Inflammatory macrophage treated with lipopolysaccharide for 1 hour (primary cell): Measurements from ENCODE around the gene CCRL2.
"Not testable (repeated sequence)": the region's sequence is repeated elsewhere in the genome, so short reads cannot be mapped to it uniquely, and the experiment has no call there.

Source experiments
- DNase-seq, 2 donors: peaks; one replicate each; pipeline ENCODE4 v3.0.0-alpha.2; 2020 to 2022

The CCRL2 gene

DNA sequence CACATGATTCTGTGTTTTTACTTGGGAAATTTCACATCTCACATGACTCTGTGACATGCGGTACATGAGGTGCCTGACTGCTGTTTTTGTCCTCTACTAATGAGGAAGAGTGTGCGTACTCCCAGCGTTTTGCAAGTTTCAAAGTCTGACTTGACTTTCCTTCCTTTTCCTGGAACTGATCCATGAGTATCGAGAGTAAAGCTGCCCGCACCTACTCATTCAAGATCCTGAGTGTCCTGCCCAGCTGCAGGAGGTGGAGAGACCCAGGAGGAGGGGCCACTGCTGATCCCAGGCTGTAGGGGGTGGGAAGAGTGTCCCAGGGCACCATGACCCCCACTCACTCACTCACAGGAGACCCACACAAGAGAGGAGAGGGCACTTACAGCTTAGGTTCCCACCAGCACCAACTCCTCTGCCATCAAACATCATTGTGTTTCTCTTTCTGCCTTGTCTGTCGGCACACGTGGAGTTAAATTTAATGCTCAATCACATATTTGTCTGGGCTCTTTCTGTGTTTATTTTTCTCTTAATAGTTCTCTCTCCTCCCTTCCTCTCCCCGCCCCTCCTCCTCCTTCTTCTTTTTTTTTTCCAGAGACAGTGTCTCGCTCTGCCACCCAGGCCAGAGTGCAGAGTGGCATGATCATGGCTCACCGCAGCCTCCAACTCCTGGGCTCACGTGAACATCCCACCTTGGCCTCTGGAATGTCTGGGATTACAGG lies 1.6 kb upstream of the CCRL2 start:
- DNase-seq, result peak; percentile 94 to 99

- DNase-seq, result peak; percentile 97 to 100
These were observed 644 bp upstream of the CCRL2 start for GRCh38 chr3:46406443-46406787.

- DNase-seq, result peak; percentile 55 to 78
These were observed 911 bp downstream of the CCRL2 start for GRCh38 chr3:46407970-46408369.

DNA sequence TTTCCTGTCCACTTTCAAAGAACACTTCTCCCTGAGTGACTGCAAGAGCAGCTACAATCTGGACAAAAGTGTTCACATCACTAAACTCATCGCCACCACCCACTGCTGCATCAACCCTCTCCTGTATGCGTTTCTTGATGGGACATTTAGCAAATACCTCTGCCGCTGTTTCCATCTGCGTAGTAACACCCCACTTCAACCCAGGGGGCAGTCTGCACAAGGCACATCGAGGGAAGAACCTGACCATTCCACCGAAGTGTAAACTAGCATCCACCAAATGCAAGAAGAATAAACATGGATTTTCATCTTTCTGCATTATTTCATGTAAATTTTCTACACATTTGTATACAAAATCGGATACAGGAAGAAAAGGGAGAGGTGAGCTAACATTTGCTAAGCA lies 1.8 kb downstream of the CCRL2 start:
- peak in 1 of 2 donors; percentile 27 for DNase-seq

DNA sequence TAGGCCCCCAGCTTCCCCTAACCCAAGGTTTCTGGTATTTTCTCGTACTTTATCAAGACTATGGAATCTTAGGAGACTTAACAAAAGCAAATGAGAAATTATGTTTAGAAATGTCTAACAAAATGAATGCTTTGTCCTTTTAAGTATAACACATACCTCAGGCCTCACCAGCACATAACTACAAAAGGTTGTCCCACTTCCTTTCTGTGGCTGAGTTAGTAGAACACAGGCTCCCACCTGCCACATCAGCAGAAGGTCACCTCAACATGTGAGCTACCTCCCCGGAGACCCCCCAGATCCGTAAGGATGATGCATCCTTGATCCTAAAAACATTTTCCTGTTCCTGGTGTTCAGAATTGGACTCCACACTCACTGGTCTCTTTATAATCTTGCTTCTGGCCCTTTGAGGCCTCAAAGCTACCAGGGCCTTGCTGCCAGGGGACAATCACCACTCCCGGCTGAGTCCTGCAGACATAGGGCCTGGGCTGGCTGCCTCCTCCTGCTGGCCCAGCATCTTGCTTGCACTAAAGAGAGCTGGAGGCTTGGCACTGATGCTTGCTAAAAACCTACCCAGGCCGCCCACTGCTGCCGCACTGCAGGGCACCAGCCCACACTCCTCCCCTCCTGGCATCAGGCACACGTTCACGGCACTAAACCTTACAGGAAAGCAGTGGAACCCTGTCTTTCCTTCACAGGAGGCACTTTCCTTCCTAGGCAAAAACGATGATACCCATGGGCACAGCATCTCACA lies 2.9 kb downstream of the CCRL2 start:
- DNase-seq, result no peak

- DNase-seq, result no peak
These were observed 3.6 kb downstream of the CCRL2 start for GRCh38 chr3:46410669-46411068.

GRCh38 chr3:46411271-46411670 lies 4.2 kb downstream of the CCRL2 start:
- no peak for DNase-seq

GRCh38 chr3:46412786-46413298 lies 5.8 kb downstream of the CCRL2 start:
- DNase-seq, result peak in 1 of 2 donors; percentile 34

DNA sequence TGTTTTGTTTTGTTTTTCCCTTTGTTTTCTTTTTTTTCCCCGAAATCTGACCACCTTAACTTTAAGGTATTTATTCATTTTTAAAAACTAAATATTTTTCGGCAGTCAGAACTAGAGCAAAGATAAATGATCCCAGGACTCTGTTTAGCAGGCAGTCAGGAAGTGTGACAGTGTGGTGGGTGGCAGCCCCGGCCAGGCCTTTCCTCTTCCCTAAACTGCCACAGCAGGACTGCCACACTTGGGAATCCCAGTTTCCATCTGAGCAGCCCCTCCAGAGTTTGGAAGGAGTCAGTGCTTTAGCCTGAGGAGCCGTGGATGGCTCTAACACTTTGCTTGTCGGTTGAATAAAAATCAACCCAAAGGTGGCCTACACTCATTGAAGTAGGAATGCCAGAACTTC lies 6.9 kb downstream of the CCRL2 start:
- peak in 1 of 2 donors; percentile 38 for DNase-seq

- peak; percentile 47 to 66 for DNase-seq
These were observed 7.7 kb downstream of the CCRL2 start for GRCh38 chr3:46414739-46415138.

DNA sequence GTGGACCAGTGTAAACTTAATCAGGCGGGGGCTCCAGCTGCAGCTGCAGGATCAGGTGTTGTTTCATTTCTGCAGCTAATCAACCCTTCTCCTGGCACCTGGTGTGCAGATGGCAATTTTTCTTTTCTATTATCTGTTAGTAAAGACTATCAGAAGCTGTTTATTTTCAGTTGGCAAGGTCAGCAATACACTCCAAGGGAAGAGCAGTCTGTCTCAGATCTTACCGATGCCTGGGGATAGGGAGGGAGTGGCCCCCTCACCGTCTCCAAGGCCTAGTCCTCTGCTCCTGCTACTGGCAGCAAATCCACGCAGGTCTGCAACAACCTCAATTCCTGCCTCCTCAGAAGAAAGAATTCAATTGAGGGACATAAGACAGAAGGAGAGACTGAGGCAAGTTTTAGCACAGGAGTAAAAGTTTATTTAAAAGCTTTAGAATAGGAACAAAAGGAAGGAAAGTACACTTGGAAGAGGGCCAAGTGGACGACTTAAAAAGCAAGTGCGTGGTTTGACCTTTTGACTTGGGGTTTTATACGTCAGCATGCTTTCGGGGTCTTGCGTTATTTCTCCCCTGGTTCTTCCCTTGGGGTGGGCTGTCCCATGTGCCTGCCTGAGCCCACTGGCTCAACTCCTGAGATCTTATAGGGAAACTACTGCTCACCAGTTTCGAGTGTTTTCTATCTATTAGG lies 9.2 kb downstream of the CCRL2 start:
- no peak for DNase-seq

- DNase-seq, result no peak
These were observed 9.9 kb downstream of the CCRL2 start for GRCh38 chr3:46416811-46417510.

GRCh38 chr3:46417841-46418611 lies 11.0 kb downstream of the CCRL2 start:
- DNase-seq, result no peak

- no peak for DNase-seq
These were observed 12.8 kb downstream of the CCRL2 start for GRCh38 chr3:46419816-46420215.

DNA sequence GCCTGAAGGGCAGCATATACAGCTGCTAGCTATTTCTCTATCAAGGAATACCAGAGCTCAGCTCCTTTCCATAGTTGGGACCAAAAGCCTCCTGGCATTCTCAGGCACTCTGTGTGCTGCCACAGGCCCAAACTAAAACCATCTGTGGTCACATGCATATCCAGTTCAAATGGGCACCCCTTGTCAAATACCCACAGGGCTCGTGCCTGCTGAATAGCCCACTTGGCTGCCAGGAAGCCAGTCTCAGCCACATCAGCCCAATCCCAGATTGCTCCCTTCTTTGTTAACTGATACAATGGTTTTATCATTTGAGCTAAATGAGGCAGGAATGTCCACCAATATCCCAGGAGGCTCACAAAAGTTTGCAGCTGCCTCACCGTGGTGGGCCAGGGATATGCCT lies 13.9 kb downstream of the CCRL2 start:
- DNase-seq, result no peak

- no peak for DNase-seq
These were observed 15.6 kb downstream of the CCRL2 start for GRCh38 chr3:46422617-46423016.

DNA sequence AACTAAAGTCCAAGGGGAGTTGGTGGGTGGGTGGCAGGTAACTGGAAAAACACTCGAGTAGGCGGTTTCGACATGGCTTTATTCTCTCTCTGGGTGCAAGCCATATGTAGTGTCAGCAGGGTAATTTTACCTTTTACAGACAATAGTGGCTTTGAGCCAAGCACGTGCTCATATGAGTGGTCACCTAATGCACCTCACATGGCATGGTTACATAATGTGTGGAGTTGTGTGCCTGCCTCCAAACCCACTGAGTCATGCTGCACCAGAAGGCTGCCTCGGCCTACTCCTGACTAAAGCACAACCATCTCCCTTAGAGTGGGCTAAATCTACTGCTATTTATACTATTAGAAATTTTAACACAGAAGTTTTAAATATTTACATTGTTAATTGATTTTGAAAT lies 16.5 kb downstream of the CCRL2 start:
- peak in 1 of 2 donors; percentile 61 for DNase-seq

DNA sequence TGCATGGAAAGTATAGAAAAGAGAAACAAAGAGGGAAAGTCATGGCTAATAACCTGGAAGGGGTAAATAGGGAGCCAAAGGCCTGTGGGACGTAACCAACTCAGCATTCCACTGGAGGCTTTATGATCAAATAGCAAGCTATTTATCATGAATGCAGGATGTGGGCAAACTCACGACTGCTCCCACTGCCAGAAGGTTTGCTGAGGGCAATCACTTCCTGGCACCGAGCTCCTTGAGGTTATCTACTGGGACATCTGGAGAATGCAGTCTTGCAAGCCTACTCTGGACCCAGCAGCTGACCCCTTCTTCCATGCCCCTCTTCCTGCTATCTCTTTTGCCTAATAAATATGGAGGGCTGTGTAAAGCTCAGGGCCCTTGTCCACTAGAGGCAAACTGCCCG lies 19.4 kb downstream of the CCRL2 start:
- DNase-seq, result not testable (repeated sequence)

- not testable (repeated sequence) for DNase-seq
These were observed 20.3 kb downstream of the CCRL2 start for GRCh38 chr3:46427404-46427803.

GRCh38 chr3:46427916-46428833 lies 21.1 kb downstream of the CCRL2 start:
- DNase-seq, result no peak

DNA sequence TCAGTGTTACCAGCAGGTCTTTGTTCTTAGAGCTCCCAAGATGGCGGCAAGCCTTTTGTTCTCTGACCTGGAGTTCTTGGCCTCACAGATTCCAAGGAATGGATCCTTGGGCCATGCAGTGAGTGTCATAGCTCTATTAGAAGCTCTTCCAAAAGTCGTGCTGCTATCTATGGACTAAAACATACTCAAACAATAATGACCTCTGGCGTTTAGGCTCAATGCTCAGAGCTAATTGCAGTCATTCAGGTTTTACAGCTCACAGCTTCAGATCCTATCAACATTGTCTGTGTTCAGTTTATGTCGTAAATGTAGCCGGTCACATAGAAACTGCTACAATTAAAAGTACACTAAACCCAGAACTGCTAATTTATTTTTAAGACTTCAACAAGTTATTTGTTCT lies 22.2 kb downstream of the CCRL2 start:
- DNase-seq, result no peak
